Liver (tissue), 3 donors: ENCODE data around the gene ASTN1.

Experiments used
- ATF3 ChIP-seq: IDR thresholded peaks from 2 replicates; pipeline ENCODE4 v1.6.1; 2016; ENCODE audit warnings: antibody characterized with exemption
- CTCF ChIP-seq: fragments of 150-350 bp; IDR thresholded peaks from 2 replicates; pipeline ENCODE4 v1.5.1; 2017; ENCODE audit warnings: improper control_type of control experiment, low read depth, low read length; ENCODE audit not compliant: missing input control
- EGR1 ChIP-seq, 2 donors: IDR thresholded peaks; 2 replicates each; pipeline ENCODE4 v1.6.1; 2016 to 2018; ENCODE audit warnings: antibody characterized with exemption in 2 of 2, low read depth in 2 of 2
- SP1 ChIP-seq: IDR thresholded peaks from 2 replicates; pipeline ENCODE4 v1.6.1; 2018; ENCODE audit warnings: antibody characterized with exemption, mild to moderate bottlenecking
- donor health status: healthy.
- donor health status: healthy.

- TF ChIP-seq CTCF (no peak), SP1 (no peak), EGR1 (IDR thresholded peaks at IDR 0.05; ENCODE audit: low read depth in 2 of 2) (no peak), ATF3 (no peak)
Measured at GRCh38 chr1:177198243-177198642, 33.7 kb upstream of the ASTN1 start.
